Endothelial cell (in vitro differentiated cells): ENCODE measurements around the gene EDDM3A. TPM values are rescaled to one million over a fixed set of nuclear protein-coding genes. Genes with fewer than 3 reads are reported as not detected.

ENCODE experiments used
- DNase-seq: peaks from one replicate; pipeline ENCODE4 v3.0.0; 2021; ENCODE audit warnings: low spot score
- H3K27ac Mint-ChIP-seq: one replicate; pipeline ENCODE4 v1.8.0; 2021; ENCODE audit warnings: mixed read lengths, inconsistent platforms; ENCODE audit not compliant: unreplicated experiment
- H3K27me3 Mint-ChIP-seq: one replicate; pipeline ENCODE4 v1.8.0; 2021; ENCODE audit warnings: mild to moderate bottlenecking, moderate library complexity, mixed read lengths, inconsistent platforms; ENCODE audit not compliant: unreplicated experiment
- H3K36me3 Mint-ChIP-seq: one replicate; pipeline ENCODE4 v1.8.0; 2021; ENCODE audit warnings: mild to moderate bottlenecking, low read depth, mixed read lengths, inconsistent platforms; ENCODE audit not compliant: unreplicated experiment
- H3K4me1 Mint-ChIP-seq: one replicate; pipeline ENCODE4 v1.8.0; 2021; ENCODE audit warnings: mild to moderate bottlenecking, mixed read lengths, inconsistent platforms; ENCODE audit not compliant: unreplicated experiment
- H3K4me3 Mint-ChIP-seq: one replicate; pipeline ENCODE4 v1.8.0; 2021; ENCODE audit warnings: mild to moderate bottlenecking, mixed read lengths, inconsistent platforms; ENCODE audit not compliant: unreplicated experiment
- H3K9me3 Mint-ChIP-seq: one replicate; pipeline ENCODE4 v1.8.0; 2021; ENCODE audit warnings: mixed read lengths, inconsistent platforms; ENCODE audit not compliant: unreplicated experiment
- CTCF ChIP-seq: fragments of 200-600 bp; sonication (generic); IDR thresholded peaks from one replicate; pipeline ENCODE4 v1.5.0; 2021; ENCODE audit warnings: antibody characterized with exemption; ENCODE audit not compliant: unreplicated experiment
- total RNA-seq: library from RNA; stranded (reverse); fragmentation: NEBNext Ultra II Directional; extraction: Animal tissue kit (Norgen Biotek cat#: 25700); gene quantifications from one replicate; pipeline ENCODE4 v1.2.1, GENCODE V29; 2021; ENCODE audit not compliant: unreplicated experiment

EDDM3A gene
- total RNA-seq, 1 donor from 2014 or later = not detected

- Mint-ChIP-seq H3K27ac (peak overlapping the region; percentile 96), H3K9me3 (no peaks in the 10 kb centered on the region), H3K4me3 (peak overlapping the region; percentile 71), H3K36me3 (peaks cover 8% of the 10 kb centered on the region), H3K4me1 (peaks cover 50% of the 10 kb centered on the region), H3K27me3 (no peaks in the 10 kb centered on the region)
- TF ChIP-seq CTCF = no peak
- no peak for DNase-seq
Measured at GRCh38 chr14:20781803-20782202, 36.1 kb downstream of the EDDM3A start.

- Mint-ChIP-seq H3K4me3 (peak overlapping the region; percentile 71), H3K27ac (peak overlapping the region; percentile 96), H3K4me1 (peaks cover 53% of the 10 kb centered on the region), H3K36me3 (peaks cover 8% of the 10 kb centered on the region), H3K9me3 (no peaks in the 10 kb centered on the region), H3K27me3 (no peaks in the 10 kb centered on the region)
- DNase-seq = peak; percentile 37
- TF ChIP-seq CTCF = no peak
Measured at GRCh38 chr14:20782280-20782890, 36.7 kb downstream of the EDDM3A start.

- no peaks in the 10 kb centered on the region for H3K9me3 Mint-ChIP-seq
- H3K36me3 Mint-ChIP-seq = peaks cover 8% of the 10 kb centered on the region
- no peak overlapping the region for H3K4me3 Mint-ChIP-seq
- peaks cover 3% of the 10 kb centered on the region for H3K27me3 Mint-ChIP-seq
- DNase-seq = no peak
- H3K27ac Mint-ChIP-seq = no peak overlapping the region
- no peak for TF ChIP-seq CTCF
- H3K4me1 Mint-ChIP-seq = peaks cover 68% of the 10 kb centered on the region
Measured at GRCh38 chr14:20787025-20787424, 41.3 kb downstream of the EDDM3A start.

GRCh38 chr14:20789230-20789813 is 43.6 kb downstream of the EDDM3A start:
- peaks cover 51% of the 10 kb centered on the region for H3K4me1 Mint-ChIP-seq

More at GRCh38 chr14:20789230-20789813, 43.6 kb downstream of the EDDM3A start:
- Mint-ChIP-seq H3K4me3 (no peak overlapping the region), H3K9me3 (no peaks in the 10 kb centered on the region), H3K27ac (peak overlapping the region; percentile 91), H3K27me3 (peaks cover 3% of the 10 kb centered on the region), H3K36me3 (peaks cover 8% of the 10 kb centered on the region)
- no peak for TF ChIP-seq CTCF
- no peak for DNase-seq
